Liver (tissue), 9 donors: ENCODE data around the gene ZDBF2. TPM values are rescaled to one million over a fixed set of nuclear protein-coding genes. Genes with fewer than 3 reads are reported as not detected.

ENCODE experiments used
- DNase-seq: peaks from one replicate; pipeline ENCODE4 v3.0.0-alpha.2; 2017; ENCODE audit warnings: low spot score
- H3K27ac ChIP-seq, 2 donors: one replicate each; pipeline ENCODE4 v1.7.0; 2013; ENCODE audit warnings: inconsistent platforms in 2 of 2, low read length in 2 of 2, control low read depth in 1 of 2, low read depth in 1 of 2, mild to moderate bottlenecking in 1 of 2
- H3K27me3 ChIP-seq, 4 donors: one replicate each; pipeline versions ENCODE4 v1.6.1 to v1.7.0; 2013; ENCODE audit warnings: low read length in 3 of 4, inconsistent platforms in 1 of 4, mild to moderate bottlenecking in 1 of 4, moderate library complexity in 1 of 4; ENCODE audit not compliant: control insufficient read depth in 4 of 4, insufficient read depth in 4 of 4
- H3K36me3 ChIP-seq, 4 donors: one replicate each; pipeline versions ENCODE4 v1.6.1 to v1.7.0; 2013; ENCODE audit warnings: low read length in 3 of 4, mild to moderate bottlenecking in 3 of 4, low read depth in 1 of 4, moderate library complexity in 1 of 4; ENCODE audit not compliant: control insufficient read depth in 4 of 4, insufficient read depth in 3 of 4
- H3K4me1 ChIP-seq, 4 donors: one replicate each; pipeline versions ENCODE4 v1.6.1 to v1.7.0; 2013; ENCODE audit warnings: low read length in 3 of 4, mild to moderate bottlenecking in 3 of 4, moderate library complexity in 1 of 4; ENCODE audit not compliant: control insufficient read depth in 4 of 4, insufficient read depth in 4 of 4
- H3K4me3 ChIP-seq, 3 donors: one replicate each; pipeline versions ENCODE4 v1.6.1 to v1.7.0; 2013; ENCODE audit warnings: low read length in 3 of 3, control low read depth in 1 of 3, low read depth in 1 of 3, mild to moderate bottlenecking in 1 of 3
- H3K9ac ChIP-seq, 2 donors: one replicate each; pipeline ENCODE4 v1.7.0; 2013; ENCODE audit warnings: low read length in 2 of 2, mild to moderate bottlenecking in 2 of 2, moderate library complexity in 2 of 2, control low read depth in 1 of 2, low read depth in 1 of 2
- H3K9me3 ChIP-seq, 4 donors: one replicate each; pipeline versions ENCODE4 v1.6.1 to v1.7.0; 2013; ENCODE audit warnings: low read length in 3 of 4; ENCODE audit not compliant: control insufficient read depth in 4 of 4
- ATF3 ChIP-seq: IDR thresholded peaks from 2 replicates; pipeline ENCODE4 v1.6.1; 2016; ENCODE audit warnings: antibody characterized with exemption
- CTCF ChIP-seq: fragments of 150-350 bp; IDR thresholded peaks from 2 replicates; pipeline ENCODE4 v1.5.1; 2017; ENCODE audit warnings: improper control_type of control experiment, low read depth, low read length; ENCODE audit not compliant: missing input control
- EGR1 ChIP-seq, 2 donors: IDR thresholded peaks; 2 replicates each; pipeline ENCODE4 v1.6.1; 2016 to 2018; ENCODE audit warnings: antibody characterized with exemption in 2 of 2, low read depth in 2 of 2
- FOXA1 ChIP-seq: IDR thresholded peaks from 2 replicates; pipeline ENCODE4 v1.6.1; 2016; ENCODE audit warnings: antibody characterized with exemption
- FOXA2 ChIP-seq: IDR thresholded peaks from 2 replicates; pipeline ENCODE4 v1.6.1; 2016; ENCODE audit warnings: antibody characterized with exemption
- GABPA ChIP-seq, 2 donors: IDR thresholded peaks in 1 of 2; conservative IDR thresholded peaks in 1 of 2; 2 replicates each; pipeline ENCODE4 v1.6.1; 2016; ENCODE audit warnings: antibody characterized with exemption in 2 of 2, mild to moderate bottlenecking in 1 of 2, moderate library complexity in 1 of 2
- HNF4A ChIP-seq, 2 donors: conservative IDR thresholded peaks; 2 replicates each; pipeline ENCODE4 v1.6.1; 2016; ENCODE audit warnings: antibody characterized with exemption in 2 of 2, mild to moderate bottlenecking in 2 of 2
- HNF4G ChIP-seq: IDR thresholded peaks from 2 replicates; pipeline ENCODE4 v1.6.1; 2016; ENCODE audit warnings: antibody characterized with exemption
- JUND ChIP-seq, 2 donors: IDR thresholded peaks; 2 replicates each; pipeline ENCODE4 v1.6.1; 2016; ENCODE audit warnings: antibody characterized with exemption in 2 of 2
- MAX ChIP-seq: IDR thresholded peaks from 2 replicates; pipeline ENCODE4 v1.6.1; 2016; ENCODE audit warnings: antibody characterized with exemption
- NR2F2 ChIP-seq: IDR thresholded peaks from 2 replicates; pipeline ENCODE4 v1.6.1; 2016; ENCODE audit warnings: antibody characterized with exemption
- RAD21 ChIP-seq, 2 donors: IDR thresholded peaks; 2 replicates each; pipeline ENCODE4 v1.6.1; 2016; ENCODE audit warnings: antibody characterized with exemption in 2 of 2, mild to moderate bottlenecking in 2 of 2
- REST ChIP-seq: IDR thresholded peaks from 2 replicates; pipeline ENCODE4 v1.6.1; 2016; ENCODE audit warnings: antibody characterized with exemption, mild to moderate bottlenecking
- RXRA ChIP-seq, 2 donors: IDR thresholded peaks; 2 replicates each; pipeline ENCODE4 v1.6.1; 2017 to 2018; ENCODE audit warnings: antibody characterized with exemption in 2 of 2, mild to moderate bottlenecking in 1 of 2
- SP1 ChIP-seq: IDR thresholded peaks from 2 replicates; pipeline ENCODE4 v1.6.1; 2018; ENCODE audit warnings: antibody characterized with exemption, mild to moderate bottlenecking
- TAF1 ChIP-seq: conservative IDR thresholded peaks from 2 replicates; pipeline ENCODE4 v1.6.1; 2016; ENCODE audit warnings: antibody characterized with exemption, mild to moderate bottlenecking
- YY1 ChIP-seq: IDR thresholded peaks from 2 replicates; pipeline ENCODE4 v1.6.1; 2016; ENCODE audit warnings: antibody characterized with exemption, mild to moderate bottlenecking
- ZBTB33 ChIP-seq: IDR thresholded peaks from 2 replicates; pipeline ENCODE4 v1.6.1; 2016; ENCODE audit warnings: antibody characterized with exemption
- WGBS: extraction: QIAGEN DNeasy Blood & Tissue Kit; methylation state at CpG from one replicate; pipeline ENCODE4 v1.1.7; 2013; 5-methylcytosine and 5-hydroxymethylcytosine counted together
- polyA plus RNA-seq, 2 donors: library from polyadenylated mRNA; stranded (reverse) in 1 of 2; unstranded in 1 of 2; fragments of 200-250 nt in 1 of 2; fragments of >200 nt in 1 of 2; fragmentation: Nextera tagmentation in 1 of 2; extraction: Ambion mirVana in 1 of 2; gene quantifications; one replicate each; pipeline versions ENCODE4 v1.2.1 to v1.2.3, GENCODE V29; 2013 to 2015
- total RNA-seq, 2 donors: library from RNA; depleted of rRNA; stranded (reverse); fragments of >200 nt; gene quantifications; one replicate each; pipeline ENCODE4 v1.2.3, GENCODE V29; 2014
- donor health status: healthy.
- donor health status: healthy.
- donor health status: healthy.
- donor health status: healthy.
- donor health status: healthy.

ZDBF2 gene
- total and polyA plus RNA-seq, 4 donors: 0.97 to 5.9 (median 1.9) TPM

- H3K27ac ChIP-seq: no peak overlapping the region
- WGBS: 54% methylated on average over 2 of the region's 2 CpGs
- no peak overlapping the region for H3K4me3 ChIP-seq
- H3K4me1 ChIP-seq: no peaks in the 10 kb centered on the region
- no peak for DNase-seq
- peaks cover 0 to 3% (median 0%) of the 10 kb centered on the region in 4 donors for H3K9me3 ChIP-seq
- no peak overlapping the region for H3K9ac ChIP-seq
- TF ChIP-seq RXRA (IDR thresholded peaks at IDR 0.05) (no peak), NR2F2 (no peak), REST (no peak), JUND (IDR thresholded peaks at IDR 0.05) (no peak), YY1 (no peak), HNF4G (no peak), RAD21 (IDR thresholded peaks at IDR 0.05) (no peak), EGR1 (IDR thresholded peaks at IDR 0.05; ENCODE audit: low read depth in 2 of 2) (no peak), ATF3 (no peak)
- H3K27me3 ChIP-seq: no peaks in the 10 kb centered on the region
- H3K36me3 ChIP-seq: no peaks in the 10 kb centered on the region
Measured at GRCh38 chr2:206230060-206230762, 44.3 kb upstream of the ZDBF2 start.

GRCh38 chr2:206231669-206232286, 42.7 kb upstream of the ZDBF2 start:
- WGBS: 93% methylated on average over 6 of the region's 6 CpGs
- TF ChIP-seq YY1: no peak
- no peak for TF ChIP-seq RAD21 (IDR thresholded peaks at IDR 0.05)
- TF ChIP-seq GABPA (IDR thresholded peaks at IDR 0.05 in 1 of 2, conservative IDR thresholded peaks at IDR 0.05 in 1 of 2): no peak
- TF ChIP-seq ATF3: no peak
- no peak for TF ChIP-seq ZBTB33
- TF ChIP-seq NR2F2: no peak
- TF ChIP-seq TAF1: no peak
- TF ChIP-seq FOXA2: no peak
- no peak for TF ChIP-seq REST
- TF ChIP-seq SP1: no peak
- TF ChIP-seq FOXA1: no peak
- no peak for TF ChIP-seq JUND (IDR thresholded peaks at IDR 0.05)
- TF ChIP-seq RXRA (IDR thresholded peaks at IDR 0.05): no peak
- no peak for TF ChIP-seq EGR1 (IDR thresholded peaks at IDR 0.05; ENCODE audit: low read depth in 2 of 2)
- no peak for TF ChIP-seq CTCF
- no peak for TF ChIP-seq MAX
- no peak for TF ChIP-seq HNF4A (conservative IDR thresholded peaks at IDR 0.05)
- TF ChIP-seq HNF4G: no peak
- H3K4me3 ChIP-seq: no peak overlapping the region
- no peaks in the 10 kb centered on the region for H3K36me3 ChIP-seq
- no peaks in the 10 kb centered on the region for H3K4me1 ChIP-seq
- H3K9me3 ChIP-seq: peaks cover 0 to 3% (median 1%) of the 10 kb centered on the region in 4 donors
- no peak overlapping the region for H3K9ac ChIP-seq
- H3K27ac ChIP-seq: no peak overlapping the region
- H3K27me3 ChIP-seq: no peaks in the 10 kb centered on the region
- DNase-seq: no peak
